CD4-positive, alpha-beta T cell (primary cell): ENCODE data around the gene BCL2. TPM values are rescaled to one million over a fixed set of nuclear protein-coding genes. Genes with fewer than 3 reads are reported as not detected.

Experiments
- ATAC-seq: fragments of 200-7000 bp; cut with Tn5 transposase; one replicate; pipeline ENCODE4 v1.10.0; 2022; ENCODE audit warnings: mild to moderate bottlenecking; ENCODE audit not compliant: poor library complexity
- CTCF ChIA-PET: fragments of 350-600 bp; sonication (Branson Sonifier 250); formaldehyde crosslinking; loops from one replicate; lab custom pipeline; 2021; ENCODE audit warnings: antibody characterized with exemption, inconsistent platforms; lab: Charles Lee
- POLR2A ChIA-PET: fragments of 350-600 bp; sonication (Branson Sonifier 250); formaldehyde crosslinking; loops from one replicate; lab custom pipeline; 2021; ENCODE audit warnings: antibody characterized with exemption, inconsistent platforms; lab: Charles Lee
- DNase-seq, 14 experiments: peaks; one replicate each; pipeline ENCODE4 v3.0.0-alpha.2; 2013 to 2020; ENCODE audit warnings: mixed read lengths in 2 of 14
- H3K27ac ChIP-seq, 2 donors: one replicate each; pipeline versions ENCODE4 v1.5.1 to v1.7.0; 2013; ENCODE audit warnings: low read length in 2 of 2, low read depth in 1 of 2, mild to moderate bottlenecking in 1 of 2
- H3K27me3 ChIP-seq, 2 experiments: 1 replicate in 1 of 2; 2 replicates in 1 of 2; pipeline versions ENCODE4 v1.6.1 to v1.7.0; 2013; ENCODE audit warnings: low read length in 2 of 2, control low read depth in 1 of 2, mild to moderate bottlenecking in 1 of 2, moderate library complexity in 1 of 2; ENCODE audit not compliant: insufficient read depth in 2 of 2, control insufficient read depth in 1 of 2
- H3K36me3 ChIP-seq: one replicate; pipeline ENCODE4 v1.6.1; 2013; ENCODE audit warnings: low read length, control low read depth; ENCODE audit not compliant: insufficient read depth
- H3K4me1 ChIP-seq: one replicate; pipeline ENCODE4 v1.6.1; 2013; ENCODE audit warnings: low read length, control low read depth; ENCODE audit not compliant: insufficient read depth
- H3K4me3 ChIP-seq: one replicate; pipeline ENCODE4 v1.5.1; 2013; ENCODE audit warnings: mild to moderate bottlenecking, low read length, moderate library complexity
- H3K9me3 ChIP-seq, 2 experiments: 1 replicate in 1 of 2; 2 replicates in 1 of 2; pipeline versions ENCODE4 v1.6.1 to v1.7.0; 2013; ENCODE audit warnings: low read length in 2 of 2, mild to moderate bottlenecking in 2 of 2, control low read depth in 1 of 2, moderate library complexity in 1 of 2; ENCODE audit not compliant: control insufficient read depth in 1 of 2, insufficient read depth in 1 of 2
- H3K27ac Mint-ChIP-seq: one replicate; pipeline ENCODE4 v1.8.0; 2020; ENCODE audit warnings: mixed read lengths
- H3K27me3 Mint-ChIP-seq: one replicate; pipeline ENCODE4 v1.8.0; 2021; ENCODE audit warnings: mixed read lengths
- H3K36me3 Mint-ChIP-seq: one replicate; pipeline ENCODE4 v1.8.0; 2021; ENCODE audit warnings: low read depth, mixed read lengths
- H3K4me1 Mint-ChIP-seq: one replicate; pipeline ENCODE4 v1.8.0; 2021; ENCODE audit warnings: low read depth, mixed read lengths
- H3K4me3 Mint-ChIP-seq: one replicate; pipeline ENCODE4 v1.8.0; 2020; ENCODE audit warnings: mild to moderate bottlenecking, mixed read lengths
- H3K9me3 Mint-ChIP-seq: one replicate; pipeline ENCODE4 v1.8.0; 2020; ENCODE audit warnings: mixed read lengths
- intact Hi-C, 2 experiments: fragments of 100-400 bp; cut with DNase I in 1 of 2; cut with micrococcal nuclease in 1 of 2; formaldehyde crosslinking; loops; one replicate each; pipeline versions ENCODE4 v1.15.1 to v1.9.0; 2023 to 2025; cut with DNase I, micrococcal nuclease
- total RNA-seq, 174 experiments: library from RNA in 2 of 174; stranded (reverse) in 2 of 174; gene quantifications; one replicate each; pipeline ENCODE4 v1.2.3 and lab custom pipeline; 2021 to 2026
- TF ChIP-seq, protein P1 (sequence below): fragments of 200-600 bp; IDR thresholded peaks from one replicate; pipeline ENCODE4 v1.8.0; 2022; ENCODE audit warnings: antibody characterized with exemption, mild to moderate bottlenecking

BCL2 gene
- total RNA-seq, 2 experiments from 2014 or later, result 40.1 to 40.3 TPM

DNA sequence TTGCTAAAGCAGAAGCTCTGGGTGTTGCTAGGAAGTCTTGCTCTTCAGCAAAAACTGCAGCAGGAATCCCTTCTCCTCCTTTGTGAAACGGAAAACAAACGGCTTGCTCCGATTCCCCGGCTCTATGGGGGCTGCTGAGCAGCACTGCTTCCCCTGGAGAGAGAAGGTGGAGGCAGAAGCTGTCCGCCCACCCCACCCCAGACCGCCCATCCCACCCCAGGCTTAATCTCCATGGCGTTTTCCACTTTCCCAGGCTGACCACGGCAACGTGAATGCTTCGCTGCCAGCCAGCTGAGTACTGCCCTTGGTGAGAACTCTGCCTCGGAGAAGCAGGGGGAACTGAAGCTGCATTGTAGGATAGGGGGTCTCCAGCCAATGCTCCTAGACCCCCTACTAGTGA is 139.2 kb downstream of the BCL2 start:
- no peaks in the 10 kb centered on the region for H3K9me3 Mint-ChIP-seq
- TF ChIP-seq, protein P1, sequence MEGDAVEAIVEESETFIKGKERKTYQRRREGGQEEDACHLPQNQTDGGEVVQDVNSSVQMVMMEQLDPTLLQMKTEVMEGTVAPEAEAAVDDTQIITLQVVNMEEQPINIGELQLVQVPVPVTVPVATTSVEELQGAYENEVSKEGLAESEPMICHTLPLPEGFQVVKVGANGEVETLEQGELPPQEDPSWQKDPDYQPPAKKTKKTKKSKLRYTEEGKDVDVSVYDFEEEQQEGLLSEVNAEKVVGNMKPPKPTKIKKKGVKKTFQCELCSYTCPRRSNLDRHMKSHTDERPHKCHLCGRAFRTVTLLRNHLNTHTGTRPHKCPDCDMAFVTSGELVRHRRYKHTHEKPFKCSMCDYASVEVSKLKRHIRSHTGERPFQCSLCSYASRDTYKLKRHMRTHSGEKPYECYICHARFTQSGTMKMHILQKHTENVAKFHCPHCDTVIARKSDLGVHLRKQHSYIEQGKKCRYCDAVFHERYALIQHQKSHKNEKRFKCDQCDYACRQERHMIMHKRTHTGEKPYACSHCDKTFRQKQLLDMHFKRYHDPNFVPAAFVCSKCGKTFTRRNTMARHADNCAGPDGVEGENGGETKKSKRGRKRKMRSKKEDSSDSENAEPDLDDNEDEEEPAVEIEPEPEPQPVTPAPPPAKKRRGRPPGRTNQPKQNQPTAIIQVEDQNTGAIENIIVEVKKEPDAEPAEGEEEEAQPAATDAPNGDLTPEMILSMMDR, result no peak
- ChIA-PET POLR2A (interaction anchor here (1.2 kb wide), 1 partner anchor 16 kb away, joined by 4 read pairs; no protein-coding TSS in a partner anchor), CTCF (interaction anchor here (1.5 kb wide), 1 partner anchor 25 kb away, joined by 3 read pairs; no protein-coding TSS in a partner anchor)
- peaks cover 42% of the 10 kb centered on the region for H3K4me1 ChIP-seq
- no peak for ATAC-seq
- intact Hi-C loops, result no loop called here
- peaks cover 56% of the 10 kb centered on the region for H3K4me1 Mint-ChIP-seq
- no peak overlapping the region for H3K27ac ChIP-seq
- no peaks in the 10 kb centered on the region for H3K9me3 ChIP-seq
- DNase-seq, result no peak
- peaks cover 15% of the 10 kb centered on the region for H3K36me3 ChIP-seq
- no peaks in the 10 kb centered on the region for H3K27me3 ChIP-seq
- H3K36me3 Mint-ChIP-seq, result peaks cover 4% of the 10 kb centered on the region
- peak overlapping the region; percentile 30 for H3K27ac Mint-ChIP-seq
- H3K4me3 ChIP-seq, result no peak overlapping the region
- no peaks in the 10 kb centered on the region for H3K27me3 Mint-ChIP-seq
- no peak overlapping the region for H3K4me3 Mint-ChIP-seq

DNA sequence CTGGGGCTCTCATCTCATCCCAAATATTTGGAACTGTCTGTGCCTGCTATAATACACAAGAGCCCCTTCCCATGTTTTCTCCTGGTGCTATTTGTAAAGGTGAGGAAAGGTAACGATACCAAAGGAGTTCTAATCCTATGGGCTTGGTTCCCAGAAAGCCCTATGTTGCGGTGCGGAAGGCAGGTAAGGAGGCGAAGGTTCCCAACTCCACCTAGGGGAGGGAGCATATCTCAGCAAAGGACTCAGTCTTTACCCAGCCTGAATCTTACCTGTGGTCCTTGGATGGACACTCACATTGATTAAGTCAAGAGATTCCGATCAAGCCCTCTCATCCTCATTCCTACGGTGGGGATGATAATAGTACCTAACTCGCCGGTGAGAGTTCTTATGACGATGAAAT is 140.1 kb downstream of the BCL2 start:
- Mint-ChIP-seq H3K4me1 (peaks cover 55% of the 10 kb centered on the region), H3K9me3 (no peaks in the 10 kb centered on the region), H3K27me3 (no peaks in the 10 kb centered on the region), H3K36me3 (peaks cover 4% of the 10 kb centered on the region), H3K4me3 (no peak overlapping the region), H3K27ac (no peak overlapping the region)
- Histone ChIP-seq H3K36me3 (peaks cover 15% of the 10 kb centered on the region), H3K27ac (no peak overlapping the region), H3K4me3 (no peak overlapping the region), H3K9me3 (no peaks in the 10 kb centered on the region), H3K4me1 (peaks cover 36% of the 10 kb centered on the region), H3K27me3 (no peaks in the 10 kb centered on the region)
- no peak for ATAC-seq
- ChIA-PET POLR2A (interaction anchor here (1.2 kb wide), 1 partner anchor 17 kb away, joined by 4 read pairs; no protein-coding TSS in a partner anchor), CTCF (no interaction called here)
- intact Hi-C loops, result loop anchor here in 1 of 2 experiments (2.0 kb wide), 1 partner anchor 15 kb away; no protein-coding TSS in a partner anchor
- no peak for DNase-seq
- TF ChIP-seq, protein P1, result no peak

- ATAC-seq (no peak), DNase-seq (no peak)
- Mint-ChIP-seq H3K36me3 (peaks cover 4% of the 10 kb centered on the region), H3K9me3 (no peaks in the 10 kb centered on the region), H3K27me3 (no peaks in the 10 kb centered on the region), H3K4me1 (peaks cover 52% of the 10 kb centered on the region), H3K4me3 (no peak overlapping the region), H3K27ac (no peak overlapping the region)
- Histone ChIP-seq H3K9me3 (no peaks in the 10 kb centered on the region), H3K27ac (no peak overlapping the region), H3K36me3 (peaks cover 15% of the 10 kb centered on the region), H3K4me1 (peaks cover 34% of the 10 kb centered on the region), H3K4me3 (no peak overlapping the region), H3K27me3 (no peaks in the 10 kb centered on the region)
- TF ChIP-seq, protein P1, result no peak
- CTCF ChIA-PET, result no interaction called here
- POLR2A ChIA-PET, result no interaction called here
- intact Hi-C loops, result loop anchor here in 1 of 2 experiments (2.0 kb wide), 1 partner anchor 16 kb away; no protein-coding TSS in a partner anchor
Observed at GRCh38 chr18:63178971-63179370, 140.6 kb downstream of the BCL2 start.
